ENCODE measurements around the gene GPC6.

Gene GPC6

DNA sequence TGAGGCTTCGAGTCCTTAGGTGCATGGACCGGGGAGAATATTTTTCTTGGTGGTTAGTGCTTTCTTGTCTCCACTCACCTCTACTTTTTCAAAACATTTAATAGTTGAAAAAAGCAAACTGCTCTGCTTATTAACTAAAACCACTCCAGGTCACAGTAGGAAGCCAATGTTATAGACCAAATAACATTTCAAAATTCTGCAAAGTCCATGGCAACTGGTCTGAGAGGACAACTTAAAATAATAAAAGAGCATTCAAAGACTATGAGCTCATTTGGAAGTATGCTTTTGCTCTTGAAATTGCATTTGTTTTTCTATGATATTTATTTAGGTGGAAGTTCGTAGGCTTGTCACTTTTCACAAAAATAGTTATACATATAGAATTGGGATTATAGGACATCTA is 769.9 kb downstream of the GPC6 start:
- DNase-seq: no peak

DNA sequence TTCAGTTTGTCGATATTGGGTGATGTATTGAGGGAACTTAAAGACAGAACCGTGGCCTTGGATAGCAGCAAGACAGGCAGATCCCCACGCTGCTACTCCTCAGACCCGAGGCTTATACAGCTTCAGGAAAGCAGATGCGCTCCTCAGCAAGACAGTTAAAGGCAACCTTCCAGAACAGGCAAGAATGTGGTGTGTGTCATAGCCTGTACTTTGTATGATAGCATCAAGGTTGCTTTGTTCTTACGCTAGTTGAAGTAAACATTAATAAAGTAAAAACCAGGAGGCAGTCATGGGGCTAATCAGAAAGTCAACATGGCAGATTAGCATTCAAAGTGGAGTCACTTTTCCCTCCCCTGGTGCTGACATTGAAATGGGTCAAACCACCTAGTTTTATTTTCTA is 779.7 kb downstream of the GPC6 start:
- DNase-seq: no peak

DNA sequence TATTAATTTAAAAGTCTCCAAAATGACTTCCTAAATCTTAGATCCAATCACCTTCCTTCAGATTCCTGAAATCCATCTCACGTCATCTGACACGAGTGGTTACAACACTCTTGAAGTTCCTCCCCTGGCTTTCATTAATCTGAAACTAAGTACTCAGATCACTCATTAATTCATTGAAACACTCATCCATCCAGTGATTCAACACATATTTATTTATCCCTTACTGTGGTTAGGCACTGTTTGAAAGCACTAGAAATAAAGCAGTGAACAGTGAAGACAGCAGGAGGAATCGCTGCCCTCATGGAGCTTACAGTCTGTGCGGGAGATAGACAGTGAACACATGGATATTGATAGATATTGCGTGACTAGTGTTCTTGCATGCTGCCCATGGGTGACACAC is 780.5 kb downstream of the GPC6 start:
- DNase-seq: no peak

DNA sequence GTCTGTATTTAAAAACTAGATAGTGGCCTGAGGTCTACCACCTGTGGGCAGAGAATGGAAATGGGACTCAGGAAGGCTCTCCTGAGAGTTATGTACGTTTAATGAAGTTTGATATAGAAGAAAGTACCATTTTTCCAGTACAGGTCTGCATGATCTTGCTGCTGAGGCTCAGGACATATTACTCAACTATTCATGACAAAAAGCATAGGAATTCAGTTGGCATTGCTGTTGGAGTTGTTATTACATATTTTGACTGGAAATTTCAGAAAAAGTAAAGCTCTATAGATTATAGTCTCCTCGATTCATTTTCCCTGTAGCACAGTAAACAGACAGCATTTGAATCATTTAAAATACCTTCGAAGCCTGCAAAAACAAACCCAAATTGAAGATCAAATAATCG is 783.1 kb downstream of the GPC6 start:
- DNase-seq: no peak

DNA sequence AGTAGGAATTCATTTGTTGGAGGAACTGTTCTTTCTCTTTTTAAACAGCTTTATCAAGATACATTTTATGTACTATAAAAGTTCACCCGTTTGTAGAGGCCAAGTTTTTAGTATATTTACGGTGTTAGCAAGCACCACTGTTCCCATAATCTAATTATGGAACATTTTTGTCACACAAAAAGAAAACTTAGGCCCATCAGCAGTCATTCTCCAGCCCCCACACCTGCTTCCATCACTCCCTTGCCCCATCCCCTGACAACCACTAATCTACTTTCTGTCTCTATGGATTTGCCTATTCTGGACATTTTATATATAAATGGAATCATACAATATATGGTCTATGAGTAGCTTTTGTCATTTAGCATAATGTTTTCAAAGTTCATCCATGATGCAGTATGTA is 787.9 kb downstream of the GPC6 start:
- no peak for DNase-seq

DNA sequence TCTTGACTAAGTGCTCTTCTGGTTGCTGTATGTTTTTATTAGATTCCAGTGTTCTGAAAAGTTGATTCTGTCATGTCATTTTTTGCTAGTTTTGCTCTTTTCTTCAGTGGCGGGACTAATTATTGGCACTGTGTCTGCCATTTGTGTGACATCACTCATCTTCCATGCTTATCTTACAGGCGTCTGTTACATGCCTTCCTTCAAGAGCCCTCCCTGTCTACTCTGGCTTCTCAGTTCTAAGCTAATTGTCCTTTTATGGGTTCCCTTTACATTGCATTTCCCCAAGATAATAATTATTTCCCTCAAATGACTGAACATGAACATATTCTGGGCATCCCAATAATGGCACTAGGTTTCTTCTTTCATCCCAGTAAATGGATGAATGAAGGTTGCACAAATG is 793.8 kb downstream of the GPC6 start:
- DNase-seq: no peak

DNA sequence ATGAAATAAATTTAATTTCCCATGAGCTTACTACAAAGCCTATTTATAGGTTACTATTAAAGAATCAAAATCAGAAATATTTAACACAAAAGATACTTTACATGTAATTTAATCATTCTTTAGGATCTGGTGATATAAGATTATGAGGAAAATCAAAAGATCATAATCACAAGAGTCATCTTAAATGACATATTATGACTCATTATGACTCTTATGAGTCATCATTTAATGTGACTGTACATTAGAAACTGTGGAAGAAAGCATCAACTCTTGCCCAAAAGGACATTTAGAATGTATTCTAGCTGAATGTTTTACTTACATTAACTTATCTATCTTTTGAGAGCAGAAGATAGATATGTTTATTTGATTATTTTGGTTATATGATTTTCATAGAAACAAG is 794.2 kb downstream of the GPC6 start:
- no peak for DNase-seq

DNA sequence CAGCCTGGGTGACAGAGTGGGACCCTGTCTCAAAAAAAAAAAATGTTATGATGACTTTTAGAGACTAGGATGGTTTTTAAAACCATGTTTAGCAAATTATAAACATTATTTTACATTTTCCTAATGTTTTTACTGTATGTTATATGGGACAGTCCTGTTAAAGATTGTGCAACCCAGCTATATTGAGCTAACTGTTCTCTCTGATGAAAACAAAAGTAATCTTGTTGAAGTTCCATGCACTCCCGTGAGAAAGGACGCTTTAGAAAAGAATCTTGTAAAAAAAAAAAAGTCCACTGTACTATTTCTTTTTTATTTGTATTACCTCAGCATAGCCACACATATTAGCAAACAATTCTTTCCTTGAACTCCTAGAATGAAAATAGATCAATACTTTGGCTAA is 801.6 kb downstream of the GPC6 start:
- no peak for DNase-seq

DNA sequence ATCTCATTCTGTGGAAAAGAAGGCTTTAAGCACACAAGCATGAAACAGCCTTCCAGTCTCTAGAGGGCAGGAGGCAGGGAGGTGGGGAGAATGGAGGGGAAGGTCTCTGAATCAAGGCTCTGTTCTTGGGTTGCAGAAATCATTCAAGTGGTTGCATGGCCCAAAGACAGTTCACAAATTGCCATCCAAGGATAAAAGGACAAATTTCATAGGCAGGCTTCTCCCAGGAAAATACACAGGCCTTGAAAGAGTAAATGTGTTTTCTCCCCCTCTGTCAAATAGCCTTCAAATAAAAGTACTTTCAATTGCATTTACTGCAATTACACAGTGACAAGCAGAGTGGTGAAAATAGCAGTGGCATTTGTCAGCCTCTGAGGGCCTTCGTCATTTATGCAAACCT is 802.0 kb downstream of the GPC6 start:
- no peak for DNase-seq

DNA sequence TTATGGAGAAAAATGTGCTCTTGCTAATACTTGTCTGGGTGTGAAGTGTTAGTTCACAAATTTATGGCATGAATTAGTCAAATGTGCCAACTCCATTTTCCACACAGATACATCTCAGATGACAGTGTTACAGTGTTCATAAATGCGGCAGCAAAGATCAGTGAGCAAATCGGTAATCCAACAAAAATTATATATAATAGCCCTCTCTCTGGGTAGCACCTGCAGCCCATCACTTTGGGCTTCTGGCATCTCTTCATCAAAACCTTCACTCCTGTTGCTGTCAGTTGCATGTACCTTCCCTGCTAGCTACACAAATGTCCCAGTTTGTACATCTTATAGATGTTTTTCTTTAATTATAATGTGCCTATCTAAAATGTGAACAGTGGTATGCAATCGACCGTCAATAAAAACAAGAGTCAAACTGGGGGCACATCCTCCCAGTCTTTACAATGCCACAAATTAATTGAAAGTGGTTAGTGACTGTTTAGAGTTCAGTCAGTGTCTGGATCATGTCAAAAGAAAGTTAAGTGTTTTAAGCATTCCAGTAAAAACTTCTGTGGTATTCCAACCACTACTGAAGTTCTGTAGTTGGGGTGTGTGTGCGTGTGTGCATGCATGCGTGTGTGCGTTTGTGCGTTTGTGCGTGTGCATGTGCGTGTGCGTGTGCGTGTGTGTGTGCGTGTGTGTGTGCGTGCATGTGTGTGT is 804.0 kb downstream of the GPC6 start:
- no peak for DNase-seq

DNA sequence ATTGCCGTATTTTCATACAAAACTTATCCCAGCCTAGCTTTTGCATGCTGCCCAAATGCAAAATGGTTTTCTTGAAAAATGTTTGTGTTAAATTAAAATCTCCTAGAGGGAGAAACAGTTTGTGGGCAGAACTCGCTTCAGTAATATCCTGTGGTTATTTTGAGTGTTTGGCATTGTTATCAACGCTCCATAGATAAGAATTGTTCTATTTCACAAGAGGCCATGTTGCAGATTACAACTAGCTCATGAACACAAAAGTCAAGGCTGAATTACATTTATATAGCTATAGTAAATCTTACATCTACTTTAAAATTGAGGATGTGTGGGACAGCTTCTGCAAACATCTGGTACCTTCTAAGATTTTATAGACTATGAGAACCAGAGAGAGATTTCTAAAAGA is 805.0 kb downstream of the GPC6 start:
- DNase-seq: no peak

DNA sequence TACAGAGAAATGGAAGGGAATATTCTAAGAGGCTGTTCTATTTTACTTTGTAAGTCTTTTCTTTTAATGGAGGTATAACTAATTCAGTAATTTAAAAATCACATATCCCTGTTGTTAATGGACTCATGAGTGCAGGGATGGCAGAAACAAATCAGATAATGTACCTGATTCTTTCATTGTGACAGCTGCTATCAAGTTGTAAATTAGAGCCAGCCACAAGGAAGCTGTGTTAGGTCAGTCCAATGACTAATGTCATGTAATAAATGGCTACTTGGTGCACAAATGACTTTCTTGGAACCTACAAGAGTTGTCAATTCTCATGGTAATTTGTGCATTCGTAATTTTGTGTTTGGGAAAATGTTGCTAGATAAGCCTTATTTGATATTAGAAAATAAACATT is 806.5 kb downstream of the GPC6 start:
- DNase-seq: no peak

DNA sequence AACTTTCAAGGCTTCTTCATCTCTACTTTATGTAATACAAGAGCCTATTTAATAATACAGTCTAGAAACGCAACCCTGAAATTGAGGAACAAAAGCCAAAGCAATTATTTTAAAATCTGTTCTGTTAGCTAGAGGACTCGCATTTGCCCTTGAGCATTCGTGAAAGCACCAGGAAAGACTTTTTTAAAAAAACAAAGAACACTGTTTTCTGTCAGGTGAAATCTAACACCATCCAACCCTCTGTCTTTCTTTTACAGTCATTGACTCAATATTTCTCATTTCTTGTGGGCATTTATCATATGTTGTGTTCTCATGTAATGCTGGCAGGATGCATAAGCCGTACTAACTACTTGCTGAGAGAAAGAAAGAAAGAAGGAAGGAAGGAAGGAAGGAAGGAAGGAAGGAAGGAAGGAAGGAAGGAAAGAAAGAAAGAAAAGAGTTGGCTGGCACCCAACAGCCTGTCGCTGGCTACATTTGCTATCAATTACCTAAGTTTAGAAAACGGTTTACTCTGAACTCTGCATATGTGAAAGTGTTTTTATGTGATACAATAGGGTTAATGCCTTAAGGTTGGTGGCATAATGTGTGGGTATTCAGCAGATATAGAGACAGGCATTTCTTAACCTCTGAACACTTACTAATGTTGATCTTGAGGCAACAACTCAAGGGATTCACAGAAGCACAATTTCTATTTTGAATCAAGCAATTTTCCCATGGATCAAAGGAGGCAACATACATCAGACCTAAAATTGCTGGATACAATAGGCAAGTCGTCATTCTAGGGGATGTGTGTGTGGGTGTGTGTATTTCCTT is 807.4 kb downstream of the GPC6 start:
- DNase-seq: no peak

DNA sequence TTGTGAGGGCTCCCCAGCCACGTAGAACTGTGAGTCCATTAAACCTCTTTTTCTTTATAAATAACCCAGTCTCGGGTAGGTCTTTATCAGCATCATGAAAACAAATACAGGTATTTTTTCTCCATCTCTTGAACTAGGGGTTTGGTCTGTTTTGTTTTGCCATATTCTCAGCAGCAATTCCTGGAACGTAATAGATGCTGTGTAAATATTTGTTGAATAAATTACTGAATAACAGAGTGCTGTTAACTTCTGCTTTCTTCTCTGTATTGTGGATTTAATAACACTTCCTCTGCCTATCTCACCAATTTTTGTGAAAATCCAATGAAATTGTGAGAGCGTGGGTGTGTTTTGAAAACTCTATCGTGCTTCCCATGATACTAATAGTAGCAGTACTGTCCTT is 823.4 kb downstream of the GPC6 start:
- DNase-seq: no peak

DNA sequence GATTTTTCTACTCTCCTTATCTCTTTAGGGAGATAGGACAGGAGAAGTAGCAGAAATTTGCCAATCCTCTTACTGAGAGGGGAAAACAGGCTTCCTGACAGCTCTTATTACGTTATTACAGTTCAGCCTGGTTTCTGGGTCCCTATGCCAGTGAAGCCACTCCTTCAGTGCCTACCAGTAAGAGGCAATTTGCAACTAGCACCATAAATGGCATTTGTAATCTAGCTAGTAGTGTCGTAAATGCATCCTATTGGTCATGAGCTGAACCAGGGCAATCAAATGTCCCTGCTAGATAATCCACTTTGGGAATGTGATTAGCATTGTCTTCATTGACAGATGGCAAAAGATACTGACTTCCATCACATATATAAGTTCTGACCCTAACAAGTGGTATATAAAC is 824.1 kb downstream of the GPC6 start:
- DNase-seq: no peak

DNA sequence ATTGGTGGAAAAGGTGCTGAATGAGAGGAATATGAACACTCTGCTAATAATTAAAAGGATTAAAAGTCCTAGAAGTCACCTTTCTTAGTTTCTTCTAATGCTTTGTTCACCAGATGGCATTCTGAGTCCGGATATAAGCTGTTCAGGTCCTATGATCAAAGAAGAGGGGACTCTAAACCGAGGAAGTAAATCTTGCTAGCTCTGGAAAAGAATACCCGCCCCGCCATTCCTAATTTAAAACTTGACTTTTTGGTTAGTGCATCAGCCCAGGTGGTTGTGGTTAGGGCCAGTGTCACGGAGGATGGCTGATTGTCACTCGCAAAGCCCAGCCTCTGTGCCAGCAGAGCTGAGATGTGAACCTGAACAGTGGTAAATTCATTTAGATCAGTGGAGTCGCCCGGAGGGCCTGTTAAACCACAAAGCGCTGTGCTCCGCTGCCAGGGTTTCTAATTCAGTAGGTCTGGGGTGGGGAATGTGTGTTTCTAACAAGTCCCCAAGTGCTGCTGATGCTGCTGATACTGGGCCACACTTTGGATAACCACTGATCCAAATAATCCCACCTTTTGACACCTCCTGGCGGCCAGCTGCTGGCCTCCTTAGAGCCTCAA is 827.5 kb downstream of the GPC6 start:
- no peak for DNase-seq

DNA sequence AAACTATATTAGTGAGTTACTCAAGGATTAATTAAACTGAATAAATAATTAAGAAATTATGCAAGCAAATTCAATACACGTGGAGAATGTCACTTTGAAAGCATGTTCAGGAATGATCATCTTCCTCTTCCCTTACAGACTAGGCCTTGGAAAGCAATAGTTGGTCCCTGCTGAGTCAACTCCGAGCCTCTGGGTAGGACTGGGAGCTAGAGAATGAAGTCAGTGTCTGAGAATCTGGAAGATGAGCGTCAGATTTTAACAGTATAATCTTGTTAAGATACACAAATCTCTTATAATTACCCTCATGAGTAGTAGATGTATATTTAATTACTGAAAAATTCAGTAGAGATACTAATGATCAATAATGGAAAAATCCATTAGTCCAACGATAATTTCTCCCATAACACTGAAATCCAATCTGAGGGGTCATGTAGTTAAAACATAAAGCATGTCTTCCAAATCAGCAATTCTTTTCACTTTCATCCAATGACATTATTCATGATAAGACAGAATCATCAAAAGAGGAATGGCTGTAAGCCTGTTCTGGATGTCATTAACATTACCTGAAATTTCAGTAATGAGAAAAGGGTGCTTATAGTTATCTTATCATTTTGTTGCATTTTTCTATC is 829.9 kb downstream of the GPC6 start:
- no peak for DNase-seq

DNA sequence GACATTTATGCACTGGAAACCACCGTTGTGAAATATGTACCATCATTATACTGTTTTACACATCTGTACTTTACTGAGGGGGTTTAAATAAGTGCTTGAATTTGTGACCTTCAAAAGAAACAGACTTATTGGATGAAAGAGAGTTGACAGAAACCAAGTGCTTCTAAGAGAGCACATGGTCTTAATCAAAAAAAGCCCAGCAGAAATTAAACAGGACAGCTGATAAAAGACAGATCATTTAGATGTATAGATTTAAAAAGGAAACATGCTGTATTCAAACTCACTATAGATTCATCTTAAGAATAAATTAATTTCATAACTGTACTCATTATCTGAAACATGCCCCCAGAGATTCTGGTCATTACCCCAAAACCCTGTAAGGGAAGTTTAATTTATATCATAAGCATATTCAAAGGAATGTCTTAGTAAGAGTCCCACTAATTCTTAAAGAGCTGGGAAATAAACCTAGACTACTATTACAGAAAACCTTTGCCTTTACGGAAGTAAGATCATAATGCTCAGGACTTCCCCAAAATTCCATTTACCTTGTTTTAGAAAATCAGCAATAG is 831.1 kb downstream of the GPC6 start:
- DNase-seq: no peak

DNA sequence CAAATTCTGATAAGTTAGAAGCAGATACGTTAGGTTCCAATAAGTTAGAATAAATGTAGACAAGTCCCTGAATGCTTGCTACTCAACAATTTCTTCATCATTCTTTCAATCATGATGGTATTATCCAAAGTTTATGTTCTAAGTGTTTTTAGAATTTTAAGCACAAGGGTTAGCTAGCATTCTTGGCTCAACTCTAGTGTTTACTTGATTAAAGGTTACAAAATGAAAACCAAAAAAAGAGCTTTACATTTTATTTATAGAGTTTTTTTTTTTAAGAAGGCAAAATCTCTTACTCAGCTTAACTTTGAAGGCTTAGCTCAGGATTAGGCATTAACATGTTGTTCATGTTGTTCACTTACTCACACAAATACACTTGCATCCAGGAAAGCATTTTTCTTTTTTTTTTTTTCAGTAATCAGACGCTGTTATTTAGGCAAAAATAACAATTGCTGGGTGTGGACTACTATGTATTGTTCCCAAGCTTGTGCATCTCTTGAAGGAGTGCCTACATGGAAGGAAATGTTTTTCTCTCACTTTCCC is 832.3 kb downstream of the GPC6 start:
- no peak for DNase-seq

DNA sequence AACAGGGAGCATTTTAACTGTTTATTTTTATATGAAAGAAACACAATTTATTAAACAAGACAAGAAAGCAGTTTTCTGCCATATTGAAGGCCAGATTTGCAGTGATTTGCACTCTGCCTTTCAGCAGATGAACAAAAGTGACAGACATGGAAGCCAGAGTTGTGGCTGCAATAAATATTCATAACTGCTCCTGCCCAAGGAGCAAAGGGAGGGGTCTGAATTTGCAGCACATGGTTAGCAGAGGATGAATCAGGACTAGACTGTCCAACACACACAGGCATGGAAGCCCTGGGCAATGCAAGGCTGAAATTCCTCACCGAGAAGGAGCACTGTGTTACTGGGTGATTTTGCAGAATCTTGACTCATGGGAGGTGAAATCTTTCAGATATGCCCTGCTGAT is 834.7 kb downstream of the GPC6 start:
- DNase-seq: no peak

DNA sequence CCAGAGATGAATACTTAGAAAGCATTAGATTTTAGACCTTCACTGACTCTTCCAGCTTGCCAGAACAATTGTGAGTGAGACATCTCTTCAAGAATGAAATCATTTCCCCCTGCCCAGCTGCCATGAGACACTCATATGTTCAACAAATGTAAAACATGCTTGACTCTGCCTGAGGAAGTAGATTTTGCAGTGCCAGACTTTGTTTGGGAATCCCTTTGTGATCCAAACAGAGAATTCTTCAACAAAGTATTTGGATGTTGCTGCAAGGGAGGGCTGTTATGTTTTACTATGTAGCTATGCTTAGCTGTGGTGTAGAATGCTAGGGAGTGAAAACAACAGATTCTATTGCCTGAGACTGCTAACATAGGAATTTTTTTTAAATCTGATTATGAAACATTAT is 836.5 kb downstream of the GPC6 start:
- DNase-seq: no peak

DNA sequence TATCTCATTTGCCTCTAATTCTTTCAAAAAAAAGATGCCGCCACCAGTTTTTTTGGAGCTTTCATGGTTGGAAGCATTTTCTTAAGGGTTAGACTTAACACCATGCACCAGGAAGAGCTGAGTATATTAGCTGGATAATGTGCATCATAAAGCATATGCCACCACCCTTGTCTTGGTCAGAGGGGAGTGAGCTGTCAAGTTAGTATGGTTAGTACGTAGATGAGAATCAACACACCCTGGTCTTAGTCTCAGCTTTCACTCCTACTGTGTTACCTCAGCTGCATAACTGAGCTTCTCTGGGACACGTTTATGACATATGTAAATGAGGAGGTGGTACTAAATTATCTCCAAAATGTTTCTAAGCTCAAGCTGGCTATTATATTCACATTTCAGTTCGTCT is 837.2 kb downstream of the GPC6 start:
- no peak for DNase-seq

DNA sequence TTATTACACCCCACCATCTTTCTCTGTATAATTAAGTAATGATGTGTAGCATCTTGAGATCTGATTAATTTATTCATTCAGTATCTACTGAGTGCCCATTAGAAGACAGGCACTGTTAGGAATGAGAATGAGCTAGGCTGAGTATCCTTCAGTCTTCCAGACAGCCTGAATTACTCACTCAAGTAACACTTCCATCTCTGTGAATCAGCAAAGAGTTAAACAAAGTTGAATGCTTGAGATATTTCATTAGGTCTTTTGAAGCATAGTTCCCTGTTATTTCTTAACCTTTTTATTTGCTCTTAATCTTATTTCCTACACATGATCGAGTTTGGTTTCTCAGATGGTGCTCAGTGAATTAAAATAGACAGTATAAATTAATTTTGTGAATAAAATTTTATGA is 839.1 kb downstream of the GPC6 start:
- no peak for DNase-seq

All from activated CD4-positive, alpha-beta T cell treated with anti-CD3 and anti-CD28 coated beads, Interleukin-2, amount 50 U/mL, for 48 hours (primary cell).